ENCODE results near the gene TXNDC5.

- TF ChIP-seq GATA2 (IDR thresholded peaks at IDR 0.05; ENCODE audit: low read depth, low read length) (no peak), GATA3 (IDR thresholded peaks at IDR 0.05; ENCODE audit: low read depth, low read length) (no peak)
These were observed 28.7 kb upstream of the TXNDC5 start for GRCh38 chr6:7939184-7939863.
